HepG2 (cell line): ENCODE data around the gene METTL23. TPM values are rescaled to one million over a fixed set of nuclear protein-coding genes. Genes with fewer than 3 reads are reported as not detected.

Experiments
- ATF4 ChIP-seq, 2 experiments: fragments of 450-650 bp in 1 of 2; sonication (generic) in 1 of 2; formaldehyde crosslinking; IDR thresholded peaks; 2 replicates each; pipeline versions ENCODE4 v1.5.0 to v1.8.0; 2020 to 2022; ENCODE audit warnings: mild to moderate bottlenecking in 1 of 2, missing genetic modification reagents in 1 of 2
- CBFB ChIP-seq: sonication (generic); formaldehyde crosslinking; IDR thresholded peaks from 2 replicates; pipeline ENCODE4 v1.4.0; 2020; ENCODE audit warnings: missing genetic modification reagents
- CHCHD3 ChIP-seq: sonication (generic); formaldehyde crosslinking; IDR thresholded peaks from 2 replicates; pipeline ENCODE4 v1.8.0; 2022; ENCODE audit warnings: mild to moderate bottlenecking, missing genetic modification reagents, moderate library complexity
- ELF4 ChIP-seq: sonication (generic); formaldehyde crosslinking; IDR thresholded peaks from 2 replicates; pipeline ENCODE4 v1.5.0; 2020; ENCODE audit warnings: missing genetic modification reagents, mild to moderate bottlenecking, moderate library complexity, borderline replicate concordance
- FOXK2 ChIP-seq: fragments of 450-650 bp; IDR thresholded peaks from 2 replicates; pipeline ENCODE4 v1.6.1; 2016
- HDAC2 ChIP-seq: sonication (generic); formaldehyde crosslinking; IDR thresholded peaks from 2 replicates; pipeline ENCODE4 v1.4.0; 2020; ENCODE audit warnings: missing genetic modification reagents
- HMGXB3 ChIP-seq: sonication (generic); formaldehyde crosslinking; IDR thresholded peaks from 2 replicates; pipeline ENCODE4 v1.4.0; 2020; ENCODE audit warnings: missing genetic modification reagents, borderline replicate concordance
- NFYB ChIP-seq: sonication (generic); formaldehyde crosslinking; IDR thresholded peaks from 2 replicates; pipeline ENCODE4 v1.4.0; 2020; ENCODE audit warnings: missing genetic modification reagents
- PITX1 ChIP-seq: sonication (generic); formaldehyde crosslinking; IDR thresholded peaks from 2 replicates; pipeline ENCODE4 v1.5.1; 2020; ENCODE audit warnings: mild to moderate bottlenecking, missing genetic modification reagents
- POLR2A ChIP-seq, 2 experiments: IDR thresholded peaks; 2 replicates each; pipeline ENCODE4 v1.6.1; 2011; ENCODE audit warnings: low read depth in 2 of 2, low read length in 2 of 2, mild to moderate bottlenecking in 1 of 2, moderate library complexity in 1 of 2; ENCODE audit not compliant: insufficient read depth in 1 of 2
- POLR2AphosphoS5 ChIP-seq: IDR thresholded peaks from 2 replicates; pipeline ENCODE4 v1.6.1; 2012; ENCODE audit warnings: low read depth, low read length
- SPEN ChIP-seq: sonication (generic); formaldehyde crosslinking; IDR thresholded peaks from 2 replicates; pipeline ENCODE4 v1.5.1; 2020; ENCODE audit warnings: low read depth, mild to moderate bottlenecking, missing genetic modification reagents
- TRIM22 ChIP-seq: fragments of 450-650 bp; IDR thresholded peaks from 2 replicates; pipeline ENCODE4 v1.6.1; 2017
- ZBED4 ChIP-seq: sonication (generic); formaldehyde crosslinking; IDR thresholded peaks from 2 replicates; pipeline ENCODE4 v1.4.0; 2020; ENCODE audit warnings: missing genetic modification reagents, borderline replicate concordance
- ZNF292 ChIP-seq: sonication (generic); formaldehyde crosslinking; IDR thresholded peaks from 2 replicates; pipeline ENCODE4 v1.8.1; 2022; ENCODE audit warnings: mild to moderate bottlenecking, low read depth, missing genetic modification reagents, borderline replicate concordance
- ZNF3 ChIP-seq: IDR thresholded peaks from 2 replicates; pipeline ENCODE4 v1.7.0; 2017; ENCODE audit warnings: inconsistent platforms
- ZNF34 ChIP-seq: sonication (generic); formaldehyde crosslinking; IDR thresholded peaks from 2 replicates; pipeline ENCODE4 v1.4.0; 2020; ENCODE audit warnings: mild to moderate bottlenecking, missing genetic modification reagents, borderline replicate concordance
- ZNF484 ChIP-seq: sonication (generic); formaldehyde crosslinking; IDR thresholded peaks from 2 replicates; pipeline ENCODE4 v1.5.1; 2020; ENCODE audit warnings: mild to moderate bottlenecking, low read depth, missing genetic modification reagents, borderline replicate concordance
- ZNF670 ChIP-seq: sonication (generic); formaldehyde crosslinking; IDR thresholded peaks from 2 replicates; pipeline ENCODE4 v1.8.0; 2022; ENCODE audit warnings: mild to moderate bottlenecking, missing genetic modification reagents, borderline replicate concordance
- polyA plus RNA-seq, 8 experiments: library from polyadenylated mRNA; depleted of rRNA in 3 of 8; stranded (reverse) in 7 of 8; unstranded in 1 of 8; fragments of >200 nt; fragmentation: Illumina TruSeq in 4 of 8; extraction: Trizol in 4 of 8; gene quantifications; 2 replicates each; pipeline versions ENCODE4 v1.2.1 to v1.2.3, GENCODE V29; 2011 to 2016; ENCODE audit warnings: low read depth in 4 of 8, missing spikeins in 1 of 8, mixed read lengths in 1 of 8; ENCODE audit not compliant: insufficient read depth in 1 of 8
- total RNA-seq, 5 experiments: library from RNA; depleted of rRNA; stranded (reverse); fragments of >200 nt; fragmentation: Illumina TruSeq; extraction: Trizol; gene quantifications; 2 replicates each; pipeline ENCODE4 v1.2.3, GENCODE V29; 2016; ENCODE audit warnings: low read depth in 1 of 5
- TF ChIP-seq, protein P1 (sequence below): sonication (generic); formaldehyde crosslinking; IDR thresholded peaks from 2 replicates; pipeline ENCODE4 v1.5.0; 2020; ENCODE audit warnings: missing genetic modification reagents, mild to moderate bottlenecking, borderline replicate concordance

The METTL23 gene
- total and polyA plus RNA-seq, 2 of the 13 experiments (the other 11 are each of a cell fraction or from before 2014, with no cell fraction given), result 39.9 to 104 TPM

- TF ChIP-seq, protein P1, sequence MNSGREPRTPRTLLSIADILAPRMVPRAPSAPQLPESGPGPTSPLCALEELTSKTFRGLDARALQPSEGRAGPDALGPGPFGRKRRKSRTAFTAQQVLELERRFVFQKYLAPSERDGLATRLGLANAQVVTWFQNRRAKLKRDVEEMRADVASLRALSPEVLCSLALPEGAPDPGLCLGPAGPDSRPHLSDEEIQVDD (CRISPR knock-in tag), result no peak
- TF ChIP-seq ELF4 (CRISPR knock-in tag) (no peak), NFYB (no peak), ZBED4 (CRISPR knock-in tag) (0 out of 2 replicates have a peak, but pooled peaks have one; percentile 16), ZNF3 (CRISPR knock-in tag) (no peak), TRIM22 (no peak), CHCHD3 (no peak), ZNF484 (CRISPR knock-in tag) (no peak), CBFB (0 out of 2 replicates have a peak, but pooled peaks have one; percentile 55), POLR2A (IDR thresholded peaks at IDR 0.05; ENCODE audit: insufficient read depth in 1 of 2, low read depth in 2 of 2, low read length in 2 of 2) (peak in 1 of 2 experiments; percentile 77; a peak in 2 of 4 replicates), HMGXB3 (no peak), POLR2AphosphoS5 (peak; percentile 28; the same call in 1 of the 2 replicates), ZNF292 (CRISPR knock-in tag) (no peak), SPEN (CRISPR knock-in tag) (peak; percentile 63; the same call in 1 of the 2 replicates), FOXK2 (no peak), PITX1 (CRISPR knock-in tag) (peak; percentile 26), ZNF34 (CRISPR knock-in tag) (no peak), ZNF670 (CRISPR knock-in tag) (no peak), HDAC2 (CRISPR knock-in tag) (peak; percentile 41), ATF4 (CRISPR knock-in tag; IDR thresholded peaks at IDR 0.05) (no peak)
Measured at GRCh38 chr17:76701471-76701967, 25.1 kb upstream of the METTL23 start (continued).
